ENCODE results near the gene GNAI1.

The GNAI1 gene

DNA sequence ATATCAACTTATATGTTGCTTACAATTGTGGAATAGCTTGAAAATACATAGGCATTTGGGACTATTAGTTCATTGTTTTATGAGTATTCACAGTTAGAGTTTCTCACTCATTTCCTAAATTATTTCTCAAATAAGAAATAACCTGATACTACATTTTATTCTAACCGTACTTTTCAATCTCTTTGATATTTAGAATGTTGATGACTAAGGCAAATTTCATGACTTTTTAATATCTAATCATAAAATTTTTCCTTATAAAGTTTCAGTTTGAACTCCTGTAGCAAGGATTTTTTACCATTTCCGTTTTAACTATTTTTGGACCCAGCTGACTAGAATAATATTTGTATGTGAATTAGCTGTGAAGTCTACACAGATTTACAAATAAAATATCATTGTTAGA lies 41.3 kb upstream of the GNAI1 start:
- intact Hi-C loops (cut with DNase I; ENCODE audit: low total_unique reads): no loop called here
- Histone ChIP-seq H3K4me3 (no peak overlapping the region), H3K27ac (no peak overlapping the region), H3K27me3 (no peaks in the 10 kb centered on the region), H3K36me3 (no peaks in the 10 kb centered on the region), H3K9me3 (no peaks in the 10 kb centered on the region), H3K4me1 (peaks cover 0 to 16% (median 6%) of the 10 kb centered on the region in 4 donors)
- TF ChIP-seq CTCF (IDR thresholded peaks at IDR 0.05): no peak
- no peak for DNase-seq

DNA sequence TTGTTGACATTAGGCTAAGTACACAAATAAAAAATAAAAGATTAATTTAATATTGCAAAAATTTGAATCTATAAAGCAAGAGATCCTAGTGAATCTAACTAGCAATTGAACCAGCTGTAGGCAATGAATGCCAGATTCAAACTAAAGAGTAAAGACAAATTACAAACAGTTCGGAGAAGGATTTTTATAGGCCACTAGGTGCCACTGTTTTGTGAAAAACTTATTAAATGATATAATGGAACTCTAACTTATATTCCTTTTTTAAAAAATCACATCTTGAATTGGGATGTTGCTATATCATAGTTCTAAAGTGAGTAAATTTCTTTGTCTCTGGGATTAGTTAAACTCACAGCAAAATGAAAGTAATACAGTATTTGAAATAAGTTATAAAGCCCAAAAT lies 39.1 kb upstream of the GNAI1 start:
- DNase-seq: no peak
- no peaks in the 10 kb centered on the region for H3K27me3 ChIP-seq
- H3K9me3 ChIP-seq: no peaks in the 10 kb centered on the region
- intact Hi-C loops (cut with DNase I; ENCODE audit: low total_unique reads): no loop called here
- peaks cover 0 to 1% (median under 1%) of the 10 kb centered on the region in 4 donors for H3K4me1 ChIP-seq
- TF ChIP-seq CTCF (IDR thresholded peaks at IDR 0.05): peak; percentile 47 to 62
- H3K36me3 ChIP-seq: no peaks in the 10 kb centered on the region
- no peak overlapping the region for H3K4me3 ChIP-seq
- H3K27ac ChIP-seq: no peak overlapping the region

DNA sequence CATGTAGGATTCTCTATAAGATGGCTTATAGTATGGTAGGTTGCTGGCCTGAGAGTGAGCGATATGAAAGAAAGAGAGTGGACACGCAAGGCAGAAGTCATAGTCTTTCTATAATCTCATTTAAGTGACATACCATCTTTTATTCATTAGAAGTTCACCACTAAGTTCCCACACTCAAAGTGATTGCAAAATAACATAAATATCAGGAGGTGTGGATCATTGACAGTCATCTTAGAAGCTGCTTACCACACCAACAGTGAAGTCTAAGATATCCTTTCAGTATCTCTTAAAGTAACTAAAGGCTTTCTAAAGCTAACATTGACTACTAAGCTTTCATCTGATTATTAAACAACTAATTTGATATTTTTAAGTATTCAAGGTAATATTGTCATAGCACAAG lies 36.9 kb upstream of the GNAI1 start:
- no peak overlapping the region for H3K27ac ChIP-seq
- intact Hi-C loops (cut with DNase I; ENCODE audit: low total_unique reads): loop anchor here (2.0 kb wide), 1 partner anchor 293 kb away; no protein-coding TSS in a partner anchor
- H3K36me3 ChIP-seq: no peaks in the 10 kb centered on the region
- H3K4me3 ChIP-seq: no peak overlapping the region
- H3K27me3 ChIP-seq: no peaks in the 10 kb centered on the region
- DNase-seq: no peak
- H3K4me1 ChIP-seq: no peaks in the 10 kb centered on the region
- H3K9me3 ChIP-seq: no peaks in the 10 kb centered on the region
- no peak for TF ChIP-seq CTCF (IDR thresholded peaks at IDR 0.05)

DNA sequence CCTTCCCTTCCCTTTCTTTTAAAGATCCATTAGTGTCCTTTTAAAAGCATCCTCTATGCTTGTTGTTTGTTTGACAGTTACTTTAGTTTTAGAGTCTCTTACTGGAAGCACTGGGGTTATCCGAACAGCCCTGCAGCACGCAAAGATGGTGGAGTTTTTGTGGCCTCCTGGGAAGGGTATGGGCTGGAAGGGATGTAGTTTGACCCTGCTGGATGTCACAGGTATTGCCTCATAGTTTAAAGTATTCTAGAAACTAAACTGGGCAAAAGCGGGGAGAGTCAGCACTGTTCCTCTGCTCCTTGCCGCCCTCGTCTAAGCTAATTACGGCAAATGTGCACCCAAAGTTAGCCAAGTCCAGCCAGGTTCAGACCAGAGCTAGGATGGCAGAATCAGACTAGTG lies 35.8 kb upstream of the GNAI1 start:
- intact Hi-C loops (cut with DNase I; ENCODE audit: low total_unique reads): no loop called here
- Histone ChIP-seq H3K27me3 (no peaks in the 10 kb centered on the region), H3K9me3 (no peaks in the 10 kb centered on the region), H3K27ac (no peak overlapping the region), H3K4me3 (no peak overlapping the region), H3K36me3 (no peaks in the 10 kb centered on the region), H3K4me1 (no peaks in the 10 kb centered on the region)
- no peak for TF ChIP-seq CTCF (IDR thresholded peaks at IDR 0.05)
- no peak for DNase-seq

- Histone ChIP-seq H3K9me3 (no peaks in the 10 kb centered on the region), H3K27me3 (no peaks in the 10 kb centered on the region), H3K4me1 (no peaks in the 10 kb centered on the region), H3K27ac (no peak overlapping the region), H3K36me3 (no peaks in the 10 kb centered on the region), H3K4me3 (no peak overlapping the region)
- intact Hi-C loops (cut with DNase I; ENCODE audit: low total_unique reads): no loop called here
- DNase-seq: no peak
- TF ChIP-seq CTCF (IDR thresholded peaks at IDR 0.05): no peak
These were observed 34.4 kb upstream of the GNAI1 start for GRCh38 chr7:80100254-80100653.

All from tibial artery (tissue), 4 donors.